ENCODE results near the gene DNAJC1.
"Not testable (repeated sequence)": the region's sequence is repeated elsewhere in the genome, so short reads cannot be mapped to it uniquely, and the experiment has no call there.

Gene DNAJC1

DNA sequence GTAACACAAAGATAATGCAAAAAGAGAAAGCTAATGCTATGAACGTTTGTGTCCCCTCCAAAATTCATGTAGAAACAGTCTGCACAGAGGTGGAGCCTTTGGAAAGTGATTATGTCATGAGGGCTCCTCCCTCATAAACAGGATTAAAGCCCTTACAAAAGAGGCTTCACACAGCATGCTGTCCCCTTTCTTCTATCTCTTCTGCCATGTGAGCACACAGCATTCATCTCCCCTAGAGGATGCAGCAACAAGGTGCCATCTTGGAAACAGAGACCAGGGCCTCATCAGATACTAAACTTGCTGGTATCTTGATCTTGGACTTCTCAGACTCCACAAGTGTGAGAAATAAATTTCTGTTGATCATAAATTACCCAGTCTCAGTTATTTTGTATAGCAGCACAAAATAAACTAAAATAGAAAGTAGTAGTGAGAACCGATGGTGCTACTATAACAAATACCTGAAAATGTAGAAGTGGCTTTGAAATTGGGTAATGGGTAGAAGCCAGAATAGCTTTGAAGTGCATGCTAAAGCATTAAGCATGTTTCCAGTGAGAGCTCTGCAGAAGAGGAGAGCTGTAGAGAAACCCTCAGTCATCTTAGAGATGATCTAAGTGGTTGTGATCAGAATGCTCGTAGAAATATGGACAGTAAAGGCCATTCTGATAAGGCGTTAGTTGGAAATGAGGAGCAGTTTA is 108.7 kb downstream of the DNAJC1 start:
- DNase-seq: no peak

DNA sequence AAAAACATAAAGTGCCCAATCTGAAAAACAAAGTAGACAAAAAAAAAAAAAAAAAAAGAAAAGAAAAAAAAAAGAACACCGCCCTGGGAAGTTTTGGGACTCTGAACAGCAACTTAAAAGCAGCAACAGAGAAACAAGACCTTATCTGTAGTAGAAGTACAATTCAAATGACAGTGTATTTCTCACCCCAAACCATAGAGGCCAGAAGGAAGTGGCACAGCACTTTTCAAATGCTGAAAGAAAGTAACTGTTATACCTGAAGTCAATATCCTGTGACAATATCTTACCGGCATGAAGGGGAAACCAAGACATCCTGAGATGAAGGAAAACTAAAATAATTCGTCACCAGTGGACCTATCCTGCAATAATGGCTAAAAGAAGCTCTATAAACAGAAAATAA is 112.1 kb downstream of the DNAJC1 start:
- DNase-seq: no peak

DNA sequence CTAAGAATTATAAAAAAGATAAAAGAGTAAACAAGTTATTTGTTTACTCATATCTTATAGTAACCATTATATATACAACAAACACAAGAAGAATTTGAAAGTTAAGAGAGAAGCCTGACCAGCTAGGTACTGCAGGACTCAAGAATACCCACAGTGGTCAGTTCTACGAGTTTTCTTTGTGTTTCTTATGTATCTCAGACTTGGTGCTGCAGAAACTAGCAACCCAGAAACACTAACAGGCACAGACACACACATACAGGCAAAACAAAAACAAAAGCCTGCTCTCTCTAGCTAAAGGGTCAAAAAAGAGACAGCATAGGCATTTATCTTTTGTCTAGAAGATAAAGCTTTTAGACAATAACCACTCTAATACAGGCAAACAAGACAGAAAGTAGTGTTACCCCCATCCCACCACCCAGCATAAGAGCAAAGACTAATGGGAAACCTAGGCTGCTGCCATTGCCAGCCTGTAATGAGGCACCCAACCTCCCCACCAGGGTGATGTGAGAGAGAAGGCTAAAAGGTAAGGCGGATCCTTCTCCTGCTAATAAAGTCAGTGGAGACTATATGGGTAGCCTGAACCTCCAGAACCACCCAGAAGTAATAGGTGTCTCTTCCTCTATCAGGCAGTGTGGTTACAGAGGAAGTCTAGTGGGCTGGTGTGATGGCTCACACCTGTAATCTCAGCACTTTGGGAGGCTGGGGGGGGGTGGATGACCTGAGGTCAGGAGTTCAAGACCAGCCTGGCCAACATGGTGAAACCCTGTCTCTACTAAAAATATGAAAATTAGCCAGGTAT is 113.9 kb downstream of the DNAJC1 start:
- DNase-seq: no peak

DNA sequence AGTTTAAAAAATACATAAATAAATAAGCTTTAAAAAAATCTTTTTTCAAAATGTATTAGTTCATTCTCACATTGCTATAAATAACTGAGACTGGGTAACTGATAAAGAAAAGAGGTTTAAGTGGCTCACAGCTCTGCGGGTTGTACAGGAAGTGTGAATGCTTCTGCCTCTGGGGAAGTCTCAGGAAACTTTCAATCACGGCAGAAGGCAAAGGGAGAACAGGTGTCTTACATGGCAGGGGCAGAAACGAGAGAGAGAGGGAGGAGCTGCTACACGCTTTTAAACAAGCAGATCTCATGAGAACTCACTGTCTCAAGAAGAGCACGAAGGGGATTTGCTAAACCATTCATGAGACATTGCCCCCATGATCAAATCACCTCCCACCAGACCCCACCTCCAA is 114.6 kb downstream of the DNAJC1 start:
- DNase-seq: no peak

DNA sequence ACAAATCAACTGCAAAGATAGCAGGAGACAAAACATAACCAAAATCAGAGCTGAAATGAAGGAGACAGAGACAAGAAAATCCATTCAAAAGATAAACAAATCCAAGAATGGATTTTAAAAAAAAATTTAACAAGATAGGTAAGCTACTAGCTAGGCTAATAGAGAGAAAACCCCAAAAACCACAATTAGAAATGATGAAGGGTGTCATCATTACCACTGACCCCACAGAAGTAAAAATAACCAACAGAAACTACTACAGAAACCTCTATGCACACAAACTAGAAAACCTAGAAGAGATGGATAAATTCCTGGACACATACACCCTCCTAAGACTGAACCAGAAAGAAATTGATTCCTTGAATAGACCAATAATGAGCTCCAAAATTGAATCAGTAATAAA is 117.6 kb downstream of the DNAJC1 start:
- no peak for DNase-seq

DNA sequence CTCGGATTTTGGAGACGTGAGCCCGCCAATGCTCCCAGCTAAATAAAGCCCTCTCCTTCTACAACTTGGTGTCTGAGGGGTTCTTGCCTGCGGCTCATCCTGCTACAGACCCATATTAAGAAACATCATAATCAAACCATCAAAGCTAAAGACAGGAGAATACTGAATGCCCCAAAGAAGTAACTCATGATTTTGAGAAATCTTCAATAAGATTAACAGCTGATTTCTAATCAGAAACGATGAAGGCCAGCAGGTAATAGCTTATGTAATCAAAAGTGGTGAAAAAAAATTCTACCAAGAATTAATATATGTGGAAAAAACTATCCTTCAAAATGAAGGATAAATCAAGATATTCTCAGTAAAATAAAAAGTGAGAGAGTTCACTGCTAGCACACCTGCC is 130.3 kb downstream of the DNAJC1 start:
- DNase-seq: no peak

DNA sequence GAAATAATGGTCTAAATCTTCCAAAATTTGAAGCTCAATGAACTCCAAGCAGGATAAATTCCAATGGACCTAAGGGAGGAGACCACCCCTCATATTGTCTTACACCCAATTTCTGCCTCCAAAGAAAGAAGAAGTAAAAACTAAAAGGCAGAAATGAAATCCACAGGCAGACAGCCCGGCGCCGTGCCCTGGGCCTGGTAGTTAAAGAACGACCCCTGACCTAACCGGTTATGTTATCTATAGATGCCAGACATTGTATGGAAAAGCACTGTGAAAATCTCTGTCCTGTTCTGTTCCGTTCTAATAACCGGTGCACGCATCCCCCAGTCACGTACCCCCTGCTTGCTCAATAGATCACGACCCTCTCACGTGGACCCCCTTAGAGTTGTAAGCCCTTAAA is 130.8 kb downstream of the DNAJC1 start:
- not testable (repeated sequence) for DNase-seq

DNA sequence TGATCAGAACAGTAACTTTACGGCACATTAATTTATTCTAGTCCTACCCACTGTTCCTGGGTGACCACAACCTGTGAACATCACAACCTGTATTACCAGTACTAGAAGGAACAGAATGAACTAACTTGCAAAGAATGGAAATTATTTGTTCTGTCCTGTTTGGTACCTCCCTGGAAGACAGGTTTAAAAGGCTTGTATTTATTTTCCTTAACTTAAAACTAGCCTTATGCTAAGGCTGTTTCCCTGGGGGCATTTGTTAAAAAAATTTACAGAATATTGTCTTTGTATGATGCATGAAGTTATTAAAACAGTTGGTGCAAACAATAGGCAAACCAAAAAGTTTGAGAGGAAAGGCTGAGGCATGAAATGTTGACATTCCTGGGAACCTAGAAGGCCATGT is 132.7 kb downstream of the DNAJC1 start:
- DNase-seq: no peak

DNA sequence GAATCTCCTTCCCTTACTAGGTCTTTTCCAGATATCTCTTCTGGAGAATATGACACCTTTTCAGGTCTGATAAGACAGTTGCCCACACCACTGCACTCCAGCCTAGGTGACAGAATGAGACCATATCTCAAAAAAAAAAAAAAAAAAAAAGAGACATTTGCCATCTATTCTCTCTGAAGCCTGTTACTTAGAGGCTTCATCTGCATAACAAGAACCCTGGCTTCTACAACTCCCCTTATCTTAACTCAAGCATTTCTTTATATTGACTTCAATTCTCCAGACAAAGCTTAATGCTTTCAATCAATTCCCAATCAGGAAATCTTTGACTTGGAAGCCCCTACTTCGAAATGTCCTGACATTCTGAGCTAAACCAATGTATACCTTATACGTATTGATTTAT is 134.4 kb downstream of the DNAJC1 start:
- not testable (repeated sequence) for DNase-seq

DNA sequence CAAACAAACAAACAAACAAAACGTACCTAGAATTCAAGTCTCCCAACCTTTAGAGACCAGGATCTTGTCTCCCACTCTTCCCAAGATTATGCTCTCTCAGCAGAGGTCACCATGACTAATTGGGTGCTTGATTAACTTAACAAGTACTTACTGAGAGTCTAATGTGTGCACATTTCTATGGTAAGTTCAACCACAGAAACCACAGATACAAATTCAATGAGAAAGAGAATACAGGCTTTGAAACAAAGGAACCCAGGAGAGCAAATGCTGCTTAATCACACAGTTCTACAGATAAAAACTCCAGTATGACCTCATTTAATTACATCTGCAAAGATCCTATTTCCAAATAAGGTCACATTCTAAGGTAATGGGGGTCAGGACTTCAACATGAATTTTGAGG is 142.8 kb downstream of the DNAJC1 start:
- peak; percentile 21 for DNase-seq

DNA sequence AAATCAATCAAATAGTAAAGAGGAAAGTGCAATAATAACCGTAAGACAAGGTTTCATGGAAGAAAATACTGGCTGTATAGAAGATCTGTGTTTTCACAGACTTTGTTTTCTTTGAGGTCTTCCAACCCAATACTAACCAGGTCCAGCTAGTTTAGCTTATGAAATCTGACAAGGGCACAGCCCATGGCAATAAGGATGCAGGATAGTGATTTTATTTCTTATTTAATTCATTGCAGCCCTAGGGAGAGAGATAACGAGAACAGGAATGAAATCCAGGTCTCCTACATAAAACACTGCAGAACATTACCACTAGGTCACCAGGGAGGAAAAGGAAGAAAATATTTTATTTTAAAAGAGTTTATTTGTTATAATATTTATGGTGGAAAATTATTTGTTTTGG is 145.1 kb downstream of the DNAJC1 start:
- DNase-seq: no peak

DNA sequence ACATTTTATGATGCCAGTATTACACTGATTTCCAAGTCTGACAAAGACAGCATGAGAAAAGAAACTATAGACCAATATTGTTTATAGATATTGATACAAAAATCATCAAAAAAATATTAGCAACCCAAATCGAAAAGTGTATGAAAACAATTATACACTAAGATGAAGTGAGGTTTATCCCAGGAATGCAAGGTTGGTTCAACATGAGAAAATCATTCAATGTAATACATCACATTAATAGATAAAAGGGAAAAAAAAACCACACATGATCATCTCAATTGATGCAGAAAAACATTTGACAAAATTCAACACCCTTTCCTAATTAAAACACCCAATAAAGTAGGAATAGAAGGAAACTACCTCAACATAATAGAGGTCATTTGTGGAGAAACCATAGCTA is 153.9 kb downstream of the DNAJC1 start:
- DNase-seq: no peak

DNA sequence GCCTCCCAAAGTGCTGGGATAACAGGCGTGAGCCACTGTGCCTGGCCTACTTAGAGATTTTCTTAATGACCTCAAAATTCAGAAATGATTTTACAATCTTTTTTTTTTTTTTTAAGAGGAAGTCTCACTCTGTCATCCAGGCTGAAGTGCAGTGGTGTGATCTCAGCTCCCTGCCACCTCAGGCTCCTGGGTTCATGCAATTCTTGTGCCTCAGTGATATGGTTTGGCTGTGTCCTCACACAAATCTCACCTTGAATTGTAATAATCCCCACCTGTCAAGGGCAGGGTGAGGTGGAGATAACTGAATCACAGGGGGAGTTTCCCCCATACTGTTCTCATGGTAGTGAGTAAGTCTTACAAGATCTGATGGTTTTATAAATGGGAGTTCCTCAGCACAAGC is 159.9 kb downstream of the DNAJC1 start:
- no peak for DNase-seq

DNA sequence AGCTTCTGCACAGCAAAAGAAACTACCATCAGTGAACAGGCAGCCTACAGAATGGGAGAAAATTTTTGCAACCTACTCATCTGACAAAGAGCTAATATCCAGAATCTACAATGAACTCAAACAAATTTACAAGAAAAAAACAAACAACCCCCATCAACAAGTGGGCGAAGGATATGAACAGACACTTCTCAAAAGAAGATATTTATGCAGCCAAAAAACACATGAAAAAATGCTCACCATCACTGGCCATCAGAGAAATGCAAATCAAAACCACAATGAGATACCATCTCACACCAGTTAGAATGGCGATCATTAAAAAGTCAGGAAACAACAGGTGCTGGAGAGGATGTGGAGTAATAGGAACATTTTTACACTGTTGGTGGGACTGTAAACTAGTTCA is 162.3 kb downstream of the DNAJC1 start:
- not testable (repeated sequence) for DNase-seq

DNA sequence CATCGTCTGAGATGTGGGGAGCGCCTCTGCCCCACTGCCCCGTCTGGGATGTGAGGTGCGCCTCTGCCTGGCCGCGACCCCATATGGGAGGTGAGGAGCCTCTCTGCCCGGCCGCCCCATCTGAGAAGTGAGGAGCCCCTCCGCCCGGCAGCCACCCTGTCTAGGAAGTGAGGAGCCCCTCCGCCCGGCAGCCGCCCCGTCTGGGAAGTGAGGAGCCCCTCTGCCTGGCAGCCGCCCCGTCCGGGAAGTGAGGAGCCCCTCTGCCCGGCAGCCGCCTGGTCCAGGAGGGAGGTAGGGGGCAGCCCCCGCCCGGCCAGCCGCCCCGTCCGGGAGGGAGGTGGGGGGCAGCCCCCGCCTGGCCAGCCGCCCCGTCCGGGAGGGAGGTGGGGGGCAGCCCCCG is 166.0 kb downstream of the DNAJC1 start:
- not testable (repeated sequence) for DNase-seq

DNA sequence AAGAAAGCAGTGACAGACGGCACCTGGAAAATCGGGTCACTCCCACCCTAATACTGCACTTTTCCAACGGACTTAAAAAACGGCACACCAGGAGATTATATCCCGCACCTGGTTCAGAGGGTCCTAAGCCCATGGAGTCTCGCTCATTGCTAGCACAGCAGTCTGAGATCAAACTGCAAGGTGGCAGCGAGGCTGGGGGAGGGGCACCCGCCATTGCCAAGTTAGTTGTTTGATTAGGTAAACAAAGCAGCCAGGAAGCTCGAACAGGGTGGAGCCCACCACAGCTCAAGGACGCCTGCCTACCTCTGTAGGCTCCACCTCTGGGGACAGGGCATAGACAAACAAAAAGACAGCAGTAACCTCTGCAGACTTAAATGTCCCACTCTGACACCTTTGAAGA is 169.0 kb downstream of the DNAJC1 start:
- DNase-seq: not testable (repeated sequence)

DNA sequence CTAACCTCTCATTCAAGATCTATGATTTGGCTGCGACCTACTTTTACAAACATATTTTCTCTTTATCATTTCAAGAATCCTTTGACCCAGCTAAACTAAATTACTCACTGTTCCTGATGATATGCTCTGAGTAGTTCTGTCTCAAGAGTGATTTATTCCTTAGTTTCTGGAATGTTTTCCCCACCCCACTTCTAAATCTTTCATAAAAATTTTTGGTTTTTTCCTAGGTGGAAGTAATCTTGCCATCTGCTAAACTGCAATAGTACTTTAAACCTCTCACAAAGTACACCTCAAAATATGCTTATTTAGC is 170.8 kb downstream of the DNAJC1 start:
- DNase-seq: peak; percentile 70

DNA sequence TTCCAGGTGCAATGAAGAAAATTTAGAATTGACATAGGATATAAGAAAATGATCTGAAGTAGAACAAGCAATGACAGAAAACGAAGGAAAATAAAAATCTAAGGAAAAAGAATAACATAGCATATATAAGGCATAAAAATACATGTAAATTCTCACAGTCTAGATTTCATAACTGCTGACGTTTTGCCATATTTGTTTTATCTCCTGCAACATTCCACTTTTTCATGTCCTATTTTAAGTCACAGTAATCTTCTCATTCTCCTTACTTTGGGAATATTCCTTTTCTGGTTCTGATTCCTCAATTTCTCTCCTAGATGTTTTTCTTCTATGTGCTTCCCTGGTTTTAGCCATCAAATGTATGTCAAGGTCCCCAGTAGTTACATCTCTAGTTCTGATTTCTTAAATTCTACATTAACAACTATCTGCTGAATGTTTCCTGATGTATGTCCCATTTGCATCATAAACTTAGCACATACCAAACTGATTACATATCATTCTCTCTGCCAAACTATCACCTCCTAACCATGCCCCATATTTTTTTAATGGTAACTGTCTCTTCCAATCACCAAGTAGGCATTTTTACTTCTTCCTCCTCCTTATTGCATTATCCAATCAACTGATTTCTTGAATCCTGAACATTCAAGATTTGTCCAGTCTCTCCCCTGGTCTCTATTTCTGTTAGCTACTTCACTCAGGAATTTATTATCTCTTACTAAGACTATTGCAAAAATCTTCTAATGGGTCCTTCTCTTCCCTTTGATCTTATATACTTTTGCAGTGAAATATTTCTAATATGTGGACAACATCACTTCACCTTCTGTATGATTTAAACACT is 171.3 kb downstream of the DNAJC1 start:
- DNase-seq: peak; percentile 79

DNA sequence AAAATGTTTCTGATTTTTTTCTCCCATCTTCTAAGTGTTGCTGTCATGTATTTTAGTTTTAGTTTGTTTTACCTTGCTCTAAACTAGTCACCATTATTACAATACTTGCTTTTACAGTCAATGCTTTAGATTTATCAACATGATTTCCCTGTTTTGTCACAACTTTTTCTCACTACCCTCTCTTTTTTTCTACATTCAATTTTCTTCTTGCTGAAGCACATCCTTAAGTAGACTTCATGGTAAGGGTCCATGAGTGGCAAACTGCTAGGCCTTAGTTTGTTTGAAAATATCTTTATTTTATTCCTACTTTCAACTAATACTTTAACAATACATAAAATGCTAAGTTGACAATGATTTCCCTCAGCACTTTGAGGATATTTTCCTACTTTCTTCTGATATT is 173.5 kb downstream of the DNAJC1 start:
- no peak for DNase-seq

DNA sequence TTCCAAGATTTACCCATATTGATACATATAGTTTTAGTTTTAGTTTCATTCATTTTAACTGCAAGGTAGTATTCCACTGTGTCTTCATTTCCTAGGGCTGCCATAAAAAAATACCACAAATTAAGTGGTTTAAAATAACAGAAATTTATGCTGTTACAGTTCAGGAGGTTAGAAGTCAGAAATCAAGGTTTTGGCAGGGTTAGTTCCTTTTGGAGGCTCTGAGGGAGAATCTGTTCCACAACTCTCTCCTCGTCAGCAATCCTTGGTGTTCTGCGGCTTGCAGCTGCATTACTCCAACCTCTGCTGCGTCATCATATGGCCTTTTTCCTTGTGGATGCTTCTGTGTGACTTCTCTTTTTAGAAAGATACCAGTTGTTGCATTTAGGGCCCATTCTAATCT is 176.2 kb downstream of the DNAJC1 start:
- no peak for DNase-seq

DNA sequence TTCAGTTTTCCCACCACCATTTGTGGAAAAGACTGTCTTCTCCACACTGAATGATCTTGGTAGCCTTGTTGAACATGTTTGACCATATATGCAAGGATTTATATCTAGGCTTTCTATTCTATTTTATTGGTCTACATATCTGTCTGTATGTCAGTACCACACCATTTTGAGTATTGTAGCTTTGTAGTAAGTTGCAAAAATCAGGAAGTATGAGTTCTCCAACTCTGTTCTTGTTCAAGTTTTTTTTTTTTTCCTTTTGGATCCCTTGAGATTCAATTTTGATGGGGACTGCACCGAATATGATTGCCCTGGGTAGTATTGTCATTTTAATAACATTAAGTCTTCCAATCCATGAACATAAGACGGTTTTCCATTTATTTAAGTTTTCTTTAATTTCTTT is 176.8 kb downstream of the DNAJC1 start:
- DNase-seq: no peak

DNA sequence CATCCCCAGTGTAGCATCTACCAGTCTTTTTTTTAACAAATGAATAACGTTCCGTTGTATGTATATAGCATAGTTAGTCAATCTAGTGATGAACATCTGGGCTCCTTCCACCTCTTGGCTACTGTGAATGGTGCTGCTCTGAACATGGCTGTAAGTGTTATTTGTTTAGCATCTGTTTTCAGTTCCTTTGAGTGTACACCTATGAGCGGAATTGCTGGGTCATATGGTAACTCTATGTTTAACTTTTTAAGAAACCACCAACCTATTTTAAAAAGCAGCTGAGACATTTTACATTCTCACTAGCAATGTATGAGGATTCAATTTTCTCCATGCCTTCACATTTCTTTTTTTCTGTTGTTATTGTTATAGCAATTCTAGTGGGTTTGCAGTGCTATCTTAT is 178.2 kb downstream of the DNAJC1 start:
- DNase-seq: no peak

DNA sequence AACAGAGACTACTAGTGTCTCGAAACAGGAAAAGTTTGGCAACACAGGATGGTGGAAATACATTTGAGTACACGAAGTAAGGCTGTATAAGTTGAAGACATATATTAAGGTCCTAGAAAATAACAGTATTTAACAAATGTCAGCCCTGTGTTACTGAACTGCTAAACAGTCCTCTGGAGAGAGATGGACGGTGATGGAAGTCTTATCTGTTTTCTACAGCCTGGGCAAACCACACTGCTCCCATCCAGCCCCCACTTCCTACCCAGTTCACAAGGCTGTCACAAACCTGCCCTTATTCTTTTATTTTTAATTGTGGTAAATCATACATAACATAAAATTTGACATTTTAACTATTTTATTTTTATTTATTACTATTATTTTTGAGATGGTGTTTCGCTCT is 179.1 kb downstream of the DNAJC1 start:
- no peak for DNase-seq

DNA sequence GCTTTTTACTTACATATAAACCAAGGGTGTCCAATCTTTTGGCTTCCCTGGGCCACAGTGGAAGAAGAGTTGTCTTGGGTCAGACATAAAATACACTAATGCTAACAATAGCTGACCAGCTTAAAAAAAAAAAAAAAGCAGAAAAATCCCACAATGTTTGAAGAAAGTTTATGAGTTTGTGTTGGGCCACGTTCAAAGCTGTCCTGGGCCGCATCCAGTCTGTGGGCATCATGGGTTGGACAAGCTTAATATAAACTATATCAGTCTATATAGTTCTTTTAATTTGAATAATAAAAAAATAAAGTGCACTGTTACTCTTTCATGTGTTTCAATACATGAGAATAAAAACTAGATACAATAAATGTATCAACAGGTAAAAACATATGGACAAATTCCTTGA is 179.9 kb downstream of the DNAJC1 start:
- DNase-seq: no peak

All from fibroblast of skin of right biceps (primary cell).